Left ventricle myocardium superior (tissue), 1 donor: ENCODE measurements around the gene POLG2. TPM values are rescaled to one million over a fixed set of nuclear protein-coding genes. Genes with fewer than 3 reads are reported as not detected.
"Not testable (repeated sequence)": the region's sequence is repeated elsewhere in the genome, so short reads cannot be mapped to it uniquely, and the experiment has no call there.

Source experiments
- ATAC-seq: fragments of 200-7000 bp; cut with Tn5 transposase; one replicate; pipeline ENCODE4 v1.9.1; 2020; ENCODE audit warnings: mild to moderate bottlenecking, moderate library complexity
- DNase-seq: peaks from one replicate; pipeline ENCODE4 v3.0.0-alpha.2; 2020
- intact Hi-C: fragments of 100-400 bp; cut with micrococcal nuclease; formaldehyde crosslinking; loops from one replicate; pipeline ENCODE4 v1.11.0; 2022
- total RNA-seq: library from RNA; stranded (reverse); fragmentation: NEBNext Ultra II Directional; extraction: Animal tissue kit (Norgen Biotek cat#: 25700); gene quantifications from one replicate; pipeline ENCODE4 v1.2.1, GENCODE V29; 2021
- donor health status: DM: no; HTN: yes; CAD: no; lungs with severe emphysema.

The POLG2 gene
- total RNA-seq, 1 donor from 2014 or later: 5.9 TPM

- peak; percentile 84 for ATAC-seq
- intact Hi-C loops: no loop called here
- DNase-seq: peak; percentile 95
Measured at GRCh38 chr17:64506576-64507412, 9.9 kb upstream of the POLG2 start, which contains the start of gene CEP95. TSS of gene CEP95 (plus strand) at chr17:64506977. CDS start at chr17:64507098, 121 bp downstream.

DNA sequence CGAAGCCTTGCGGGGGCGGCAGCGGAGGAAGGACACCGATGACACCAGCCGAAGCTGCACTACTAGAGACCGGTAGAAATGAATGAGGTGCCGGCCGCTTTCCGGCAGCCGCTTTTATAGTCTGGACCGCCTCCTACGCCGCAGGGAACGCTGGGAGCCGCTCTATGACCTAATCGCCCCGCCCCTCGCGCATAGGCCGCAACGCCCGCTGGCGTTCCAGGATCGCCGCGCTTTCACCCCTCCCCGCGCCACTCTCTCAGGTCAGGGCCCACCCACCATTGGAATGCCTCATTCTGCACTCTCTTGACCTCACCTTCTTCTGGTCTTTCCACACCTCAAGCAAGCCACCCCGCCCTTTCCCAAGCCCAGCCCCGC lies 9.3 kb upstream of the POLG2 start, which contains the start of gene DDX5:
TSS of gene DDX5 (minus strand) at position 89 of the 375 bp plus-strand sequence. CDS start 170 bp downstream, outside the sequence.
- DNase-seq (peak; percentile 98), ATAC-seq (peak; percentile 84)
- intact Hi-C loops: no loop called here

- DNase-seq (peak; percentile 95), ATAC-seq (peak; percentile 75)
- intact Hi-C loops: no loop called here
Measured at GRCh38 chr17:64505340-64506200, 8.7 kb upstream of the POLG2 start.

- intact Hi-C loops: no loop called here
- ATAC-seq (no peak), DNase-seq (no peak)
Measured at GRCh38 chr17:64504769-64505339, 8.0 kb upstream of the POLG2 start.

DNA sequence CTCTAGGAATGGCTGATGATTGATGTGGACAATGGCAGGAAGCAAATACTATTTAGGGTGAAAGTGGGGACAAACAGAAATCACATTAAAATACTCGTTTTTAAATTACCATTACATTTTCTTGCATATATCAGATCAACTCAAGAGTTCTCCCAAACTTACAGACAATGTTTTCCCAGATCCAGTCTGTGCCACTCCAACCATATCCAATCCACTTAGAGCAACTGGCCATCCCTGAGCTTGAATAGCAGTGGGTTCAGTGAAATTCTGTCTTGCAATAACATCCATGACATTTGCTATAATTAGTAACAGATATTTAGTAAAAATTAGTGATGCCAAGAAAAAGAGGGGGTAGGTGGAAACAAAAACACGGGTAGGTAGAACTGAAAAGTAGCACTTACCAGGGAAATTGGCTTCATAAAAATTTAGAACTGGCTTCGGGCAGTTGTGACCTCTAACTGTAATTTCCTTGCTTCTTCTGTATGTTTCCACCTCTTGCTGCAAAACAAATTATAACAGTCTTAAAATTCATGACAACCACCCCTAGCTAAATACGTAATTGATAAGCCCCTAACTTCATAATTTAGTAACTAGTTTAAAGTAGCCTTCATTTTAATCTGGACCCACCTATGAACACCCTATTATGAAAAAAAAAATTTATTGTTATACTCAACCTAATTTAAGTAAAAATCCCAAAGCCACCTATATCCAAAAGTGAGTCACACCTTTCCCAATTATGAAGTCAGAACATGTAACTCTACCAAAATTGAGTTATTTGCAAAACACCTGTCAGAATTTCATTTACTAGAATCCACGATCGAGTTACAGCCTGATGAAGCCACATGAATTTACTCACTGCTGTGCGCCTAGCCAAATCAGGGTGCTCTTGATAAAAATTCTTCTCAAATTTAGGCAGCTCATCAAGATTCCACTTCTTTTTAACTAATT lies 7.2 kb upstream of the POLG2 start:
- intact Hi-C loops: no loop called here
- ATAC-seq (no peak), DNase-seq (no peak)

- DNase-seq (no peak), ATAC-seq (no peak)
- intact Hi-C loops: no loop called here
Measured at GRCh38 chr17:64503341-64503740, 6.5 kb upstream of the POLG2 start.

- intact Hi-C loops: no loop called here
- no peak for ATAC-seq
Measured at GRCh38 chr17:64502809-64503208, 6.0 kb upstream of the POLG2 start.

GRCh38 chr17:64502021-64502420 lies 5.2 kb upstream of the POLG2 start:
- DNase-seq (no peak), ATAC-seq (no peak)
- intact Hi-C loops: no loop called here

More at GRCh38 chr17:64502809-64503208, 6.0 kb upstream of the POLG2 start:
- no peak for DNase-seq

- intact Hi-C loops: no loop called here
- DNase-seq (no peak), ATAC-seq (no peak)
Measured at GRCh38 chr17:64500862-64501765, 4.3 kb upstream of the POLG2 start.

DNA sequence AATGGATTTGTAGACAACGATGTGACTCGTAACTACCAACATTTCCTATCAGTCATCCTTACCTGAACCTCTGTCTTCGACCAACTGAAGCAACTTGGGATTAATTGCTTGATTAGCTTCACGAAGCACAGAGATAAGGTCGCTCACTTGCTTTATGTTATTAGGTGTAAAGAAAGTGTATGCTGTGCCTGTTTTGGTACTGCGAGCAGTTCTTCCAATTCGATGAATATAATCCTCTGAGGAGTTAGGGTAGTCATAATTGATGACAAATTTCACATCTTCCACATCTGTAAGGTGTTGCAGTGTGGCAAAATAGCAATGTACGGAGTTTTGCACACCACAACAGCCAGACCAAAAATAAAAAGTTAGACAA lies 3.6 kb upstream of the POLG2 start:
- intact Hi-C loops: no loop called here
- ATAC-seq (no peak), DNase-seq (no peak)

GRCh38 chr17:64499805-64500486 lies 3.1 kb upstream of the POLG2 start:
- DNase-seq (no peak), ATAC-seq (no peak)
- intact Hi-C loops: no loop called here

- ATAC-seq (no peak), DNase-seq (no peak)
- intact Hi-C loops: no loop called here
Measured at GRCh38 chr17:64498308-64499203, 1.7 kb upstream of the POLG2 start.

DNA sequence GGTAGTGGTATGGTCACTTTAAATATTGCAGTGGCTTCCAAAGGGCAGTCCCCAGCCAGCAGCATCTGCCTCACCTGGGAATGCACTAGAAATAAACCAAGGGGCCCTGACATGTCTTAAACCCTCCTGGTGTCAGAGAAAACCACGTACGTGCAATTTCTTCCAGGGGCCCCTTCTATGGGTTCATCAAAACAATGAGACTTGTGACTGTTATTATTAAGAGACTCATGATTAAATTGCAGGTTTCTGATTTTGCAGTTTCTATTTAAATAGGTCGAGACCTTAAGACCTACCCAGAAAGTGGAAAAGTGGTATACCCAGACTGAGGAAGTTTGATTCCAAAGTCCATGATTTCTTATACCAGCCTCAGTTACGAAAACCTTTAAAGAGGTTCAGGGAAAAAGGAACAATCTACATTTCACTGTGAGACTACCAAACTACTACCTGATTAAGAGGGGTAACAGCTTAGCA lies 746 bp upstream of the POLG2 start:
- DNase-seq (no peak), ATAC-seq (no peak)
- intact Hi-C loops: no loop called here

DNA sequence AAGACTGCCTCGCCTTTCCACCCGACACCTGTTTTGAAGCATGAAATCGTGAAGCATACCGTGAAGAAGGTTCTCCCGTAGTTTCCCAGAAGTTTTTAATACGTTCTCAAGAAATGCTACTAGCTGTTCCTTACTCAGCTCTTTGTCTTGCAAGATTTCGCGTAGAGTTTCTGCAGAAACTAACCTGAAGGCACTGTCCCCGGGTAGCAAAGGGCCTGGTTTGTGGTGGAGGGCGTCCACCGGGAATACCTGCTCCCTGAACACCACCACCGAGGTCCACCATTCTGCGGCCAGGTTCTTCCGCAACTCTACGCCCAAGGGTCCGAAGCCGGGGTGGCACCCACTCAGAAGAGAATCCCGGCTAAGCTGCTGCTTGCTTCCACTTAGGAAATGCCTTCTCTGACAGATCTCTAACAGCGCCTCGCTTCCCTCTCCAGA lies 487 bp downstream of the POLG2 start:
- intact Hi-C loops: no loop called here
- DNase-seq: no peak
- no peak for ATAC-seq

GRCh38 chr17:64495300-64495699 lies 1.6 kb downstream of the POLG2 start:
- ATAC-seq, intact Hi-C loops, DNase-seq: not testable (repeated sequence)

DNA sequence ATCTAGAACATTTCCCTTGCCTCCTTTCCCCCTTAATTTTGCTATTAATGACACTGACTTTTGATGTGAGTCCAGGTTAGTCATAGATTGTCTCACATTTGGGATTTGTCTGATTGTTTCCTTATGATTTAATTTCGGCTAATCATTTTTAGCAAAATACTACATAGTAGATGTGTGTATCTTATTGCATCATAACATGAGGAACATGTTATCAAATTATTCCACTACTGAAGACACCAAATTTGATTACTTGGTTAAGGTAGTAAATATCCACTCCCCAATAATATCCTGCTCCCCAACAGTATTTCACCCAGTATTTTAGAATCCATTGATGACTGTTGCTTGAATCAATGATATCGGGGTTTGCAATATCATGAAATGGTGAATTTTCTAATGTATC lies 2.7 kb downstream of the POLG2 start:
- DNase-seq (no peak), ATAC-seq (no peak)
- intact Hi-C loops: no loop called here
